MM.1S (cell line): Measurements from ENCODE around the gene RGS19.

ENCODE experiments used
- EZH2 ChIP-seq: fragments of 300-600 bp; sonication (generic); optimal IDR thresholded peaks from 2 replicates; pipeline ENCODE3; 2017; ENCODE audit warnings: low read depth, mild to moderate bottlenecking, antibody characterized with exemption, low read length, mixed read lengths
- EZH2phosphoT487 ChIP-seq: fragments of 300-600 bp; sonication (generic); IDR thresholded peaks from 2 replicates; pipeline ENCODE4 v1.6.1; 2018; ENCODE audit warnings: antibody characterized with exemption, low read length
- TF ChIP-seq, protein P1 (sequence below): fragments of 300-600 bp; sonication (generic); IDR thresholded peaks from 2 replicates; pipeline ENCODE4 v1.5.1; 2016; ENCODE audit warnings: antibody characterized with exemption, low read length, mixed read lengths

DNA sequence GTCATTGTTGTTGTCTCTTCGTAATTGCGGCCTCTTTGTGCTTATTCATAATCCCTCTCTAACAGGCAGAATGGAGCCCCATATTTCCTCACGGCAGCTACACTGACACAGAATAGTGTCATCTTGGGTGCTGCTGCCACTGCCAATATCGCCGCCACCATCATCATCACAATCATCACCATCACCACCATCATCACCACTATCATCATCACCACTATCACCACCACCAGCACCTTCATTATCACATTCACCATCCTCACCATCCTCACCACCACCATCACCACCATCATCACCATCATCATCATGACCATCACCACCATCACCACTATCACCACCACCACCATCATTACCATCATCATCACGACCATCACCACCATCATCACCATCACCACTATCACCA, 17.2 kb upstream of the RGS19 start:
- TF ChIP-seq, protein P1, sequence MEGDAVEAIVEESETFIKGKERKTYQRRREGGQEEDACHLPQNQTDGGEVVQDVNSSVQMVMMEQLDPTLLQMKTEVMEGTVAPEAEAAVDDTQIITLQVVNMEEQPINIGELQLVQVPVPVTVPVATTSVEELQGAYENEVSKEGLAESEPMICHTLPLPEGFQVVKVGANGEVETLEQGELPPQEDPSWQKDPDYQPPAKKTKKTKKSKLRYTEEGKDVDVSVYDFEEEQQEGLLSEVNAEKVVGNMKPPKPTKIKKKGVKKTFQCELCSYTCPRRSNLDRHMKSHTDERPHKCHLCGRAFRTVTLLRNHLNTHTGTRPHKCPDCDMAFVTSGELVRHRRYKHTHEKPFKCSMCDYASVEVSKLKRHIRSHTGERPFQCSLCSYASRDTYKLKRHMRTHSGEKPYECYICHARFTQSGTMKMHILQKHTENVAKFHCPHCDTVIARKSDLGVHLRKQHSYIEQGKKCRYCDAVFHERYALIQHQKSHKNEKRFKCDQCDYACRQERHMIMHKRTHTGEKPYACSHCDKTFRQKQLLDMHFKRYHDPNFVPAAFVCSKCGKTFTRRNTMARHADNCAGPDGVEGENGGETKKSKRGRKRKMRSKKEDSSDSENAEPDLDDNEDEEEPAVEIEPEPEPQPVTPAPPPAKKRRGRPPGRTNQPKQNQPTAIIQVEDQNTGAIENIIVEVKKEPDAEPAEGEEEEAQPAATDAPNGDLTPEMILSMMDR, result no peak
- TF ChIP-seq EZH2 (no peak), EZH2phosphoT487 (no peak)
